ENCODE measurements around the gene ANKIB1.
"Not testable (repeated sequence)": the region's sequence is repeated elsewhere in the genome, so short reads cannot be mapped to it uniquely, and the experiment has no call there.

ANKIB1 gene

DNA sequence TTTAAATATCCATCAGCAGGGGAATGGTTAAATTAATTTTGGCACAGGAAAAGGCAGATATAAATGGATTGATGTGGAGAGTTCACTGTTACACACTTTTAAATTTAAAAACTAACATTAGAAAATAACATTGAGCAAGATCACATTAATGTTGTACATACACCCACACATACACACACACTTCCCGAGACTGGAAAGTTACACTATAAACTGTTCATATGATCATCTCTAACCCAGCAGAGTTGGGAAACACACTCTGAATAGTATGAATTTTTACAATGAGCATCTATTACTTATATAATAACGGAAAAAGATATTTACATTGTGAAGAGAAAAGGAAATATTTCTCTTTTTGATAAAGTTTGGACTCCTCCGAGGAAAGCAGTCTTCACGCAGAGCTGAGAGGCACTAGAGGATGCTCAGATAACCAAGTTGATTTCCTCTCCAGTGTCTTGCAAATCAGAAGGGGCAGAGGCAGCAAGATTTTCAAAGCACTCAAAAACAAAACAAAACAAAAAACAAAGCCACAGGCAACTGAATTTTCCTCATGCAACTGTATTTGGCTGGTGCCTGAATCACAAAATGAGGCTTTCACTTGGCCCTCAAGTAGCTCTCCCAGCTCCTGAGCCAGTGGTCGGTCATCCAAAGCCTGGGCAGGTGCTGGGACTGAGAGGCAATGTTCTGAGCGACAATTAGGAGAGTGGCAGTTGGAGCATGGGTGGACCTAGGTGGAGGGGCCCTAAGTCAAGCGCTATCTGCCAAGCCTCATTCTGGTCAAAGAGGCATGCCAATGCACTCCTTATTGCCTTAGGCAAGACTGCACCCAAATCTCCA, 191.1 kb downstream of the ANKIB1 start:
- Histone ChIP-seq H3K4me3 (replicated peaks; ENCODE audit: insufficient read depth, low read length) (no peak overlapping the region), H3K27me3 (ENCODE audit: insufficient read depth, poor library complexity, severe bottlenecking) (no peaks in the 10 kb centered on the region), H3K27ac (replicated peaks) (no peak overlapping the region)
- no peak for DNase-seq (ENCODE audit: low read depth in 1 of 2, low spot score in 1 of 2)
- TF ChIP-seq, protein P1, sequence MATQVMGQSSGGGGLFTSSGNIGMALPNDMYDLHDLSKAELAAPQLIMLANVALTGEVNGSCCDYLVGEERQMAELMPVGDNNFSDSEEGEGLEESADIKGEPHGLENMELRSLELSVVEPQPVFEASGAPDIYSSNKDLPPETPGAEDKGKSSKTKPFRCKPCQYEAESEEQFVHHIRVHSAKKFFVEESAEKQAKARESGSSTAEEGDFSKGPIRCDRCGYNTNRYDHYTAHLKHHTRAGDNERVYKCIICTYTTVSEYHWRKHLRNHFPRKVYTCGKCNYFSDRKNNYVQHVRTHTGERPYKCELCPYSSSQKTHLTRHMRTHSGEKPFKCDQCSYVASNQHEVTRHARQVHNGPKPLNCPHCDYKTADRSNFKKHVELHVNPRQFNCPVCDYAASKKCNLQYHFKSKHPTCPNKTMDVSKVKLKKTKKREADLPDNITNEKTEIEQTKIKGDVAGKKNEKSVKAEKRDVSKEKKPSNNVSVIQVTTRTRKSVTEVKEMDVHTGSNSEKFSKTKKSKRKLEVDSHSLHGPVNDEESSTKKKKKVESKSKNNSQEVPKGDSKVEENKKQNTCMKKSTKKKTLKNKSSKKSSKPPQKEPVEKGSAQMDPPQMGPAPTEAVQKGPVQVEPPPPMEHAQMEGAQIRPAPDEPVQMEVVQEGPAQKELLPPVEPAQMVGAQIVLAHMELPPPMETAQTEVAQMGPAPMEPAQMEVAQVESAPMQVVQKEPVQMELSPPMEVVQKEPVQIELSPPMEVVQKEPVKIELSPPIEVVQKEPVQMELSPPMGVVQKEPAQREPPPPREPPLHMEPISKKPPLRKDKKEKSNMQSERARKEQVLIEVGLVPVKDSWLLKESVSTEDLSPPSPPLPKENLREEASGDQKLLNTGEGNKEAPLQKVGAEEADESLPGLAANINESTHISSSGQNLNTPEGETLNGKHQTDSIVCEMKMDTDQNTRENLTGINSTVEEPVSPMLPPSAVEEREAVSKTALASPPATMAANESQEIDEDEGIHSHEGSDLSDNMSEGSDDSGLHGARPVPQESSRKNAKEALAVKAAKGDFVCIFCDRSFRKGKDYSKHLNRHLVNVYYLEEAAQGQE (IDR thresholded peaks at IDR 0.05; ENCODE audit: insufficient replicate concordance, low read depth) = no peak
- TF ChIP-seq POLR2AphosphoS5 (IDR thresholded peaks at IDR 0.05; ENCODE audit: low read depth) (no peak), GABPA (IDR thresholded peaks at IDR 0.05; ENCODE audit: low read depth) (no peak)
- TF ChIP-seq, protein P2, sequence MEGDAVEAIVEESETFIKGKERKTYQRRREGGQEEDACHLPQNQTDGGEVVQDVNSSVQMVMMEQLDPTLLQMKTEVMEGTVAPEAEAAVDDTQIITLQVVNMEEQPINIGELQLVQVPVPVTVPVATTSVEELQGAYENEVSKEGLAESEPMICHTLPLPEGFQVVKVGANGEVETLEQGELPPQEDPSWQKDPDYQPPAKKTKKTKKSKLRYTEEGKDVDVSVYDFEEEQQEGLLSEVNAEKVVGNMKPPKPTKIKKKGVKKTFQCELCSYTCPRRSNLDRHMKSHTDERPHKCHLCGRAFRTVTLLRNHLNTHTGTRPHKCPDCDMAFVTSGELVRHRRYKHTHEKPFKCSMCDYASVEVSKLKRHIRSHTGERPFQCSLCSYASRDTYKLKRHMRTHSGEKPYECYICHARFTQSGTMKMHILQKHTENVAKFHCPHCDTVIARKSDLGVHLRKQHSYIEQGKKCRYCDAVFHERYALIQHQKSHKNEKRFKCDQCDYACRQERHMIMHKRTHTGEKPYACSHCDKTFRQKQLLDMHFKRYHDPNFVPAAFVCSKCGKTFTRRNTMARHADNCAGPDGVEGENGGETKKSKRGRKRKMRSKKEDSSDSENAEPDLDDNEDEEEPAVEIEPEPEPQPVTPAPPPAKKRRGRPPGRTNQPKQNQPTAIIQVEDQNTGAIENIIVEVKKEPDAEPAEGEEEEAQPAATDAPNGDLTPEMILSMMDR (IDR thresholded peaks at IDR 0.05; ENCODE audit: insufficient read depth, low read length) = no peak

GRCh38 chr7:92437956-92438491, 192.2 kb downstream of the ANKIB1 start:
- TF ChIP-seq GABPA (IDR thresholded peaks at IDR 0.05; ENCODE audit: low read depth) (no peak), POLR2AphosphoS5 (IDR thresholded peaks at IDR 0.05; ENCODE audit: low read depth) (no peak), SPI1 (IDR thresholded peaks at IDR 0.05; ENCODE audit: borderline replicate concordance, low read depth) (no peak)
- TF ChIP-seq, protein P1 (IDR thresholded peaks at IDR 0.05; ENCODE audit: insufficient replicate concordance, low read depth) = no peak
- TF ChIP-seq, protein P2 (IDR thresholded peaks at IDR 0.05; ENCODE audit: insufficient read depth, low read length) = no peak
- no peak overlapping the region for H3K27ac ChIP-seq (replicated peaks)

DNA sequence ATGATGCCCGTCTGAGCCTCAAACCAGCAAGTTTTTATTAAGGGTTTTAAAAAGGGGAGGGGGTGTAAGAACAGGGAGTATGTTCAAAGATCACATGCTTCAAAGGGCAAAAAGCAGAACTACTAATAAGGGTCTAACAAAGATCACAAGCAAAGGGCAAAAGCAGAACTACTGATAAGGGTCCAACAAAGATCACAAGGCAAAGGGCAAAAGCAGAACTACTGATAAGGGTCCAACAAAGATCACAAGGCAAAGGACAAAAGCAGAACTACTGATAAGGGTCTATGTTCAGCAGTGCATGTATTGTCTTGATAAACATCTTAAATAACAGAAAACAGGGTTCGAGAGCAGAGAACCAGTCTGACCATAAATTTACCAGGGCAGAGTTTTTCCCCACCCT, 196.9 kb downstream of the ANKIB1 start:
- H3K4me3 ChIP-seq (replicated peaks; ENCODE audit: insufficient read depth, low read length); H3K27ac ChIP-seq (replicated peaks); H3K27me3 ChIP-seq (ENCODE audit: insufficient read depth, poor library complexity, severe bottlenecking): not testable (repeated sequence)
- peak; percentile 29; the same call in 1 of the 2 replicates for TF ChIP-seq SPI1 (IDR thresholded peaks at IDR 0.05; ENCODE audit: borderline replicate concordance, low read depth)
- peak in 1 of 2 experiments; percentile 33 for DNase-seq (ENCODE audit: low read depth in 1 of 2, low spot score in 1 of 2)

More at GRCh38 chr7:92437956-92438491, 192.2 kb downstream of the ANKIB1 start:
- Histone ChIP-seq H3K4me3 (replicated peaks; ENCODE audit: insufficient read depth, low read length) (no peak overlapping the region), H3K27me3 (ENCODE audit: insufficient read depth, poor library complexity, severe bottlenecking) (no peaks in the 10 kb centered on the region)
- no peak for DNase-seq (ENCODE audit: low read depth in 1 of 2, low spot score in 1 of 2)

GRCh38 chr7:92446869-92447344, 201.1 kb downstream of the ANKIB1 start:
- no peak for DNase-seq (ENCODE audit: low read depth in 1 of 2, low spot score in 1 of 2)
- peak overlapping the region; percentile 83 for H3K4me3 ChIP-seq (replicated peaks; ENCODE audit: insufficient read depth, low read length)
- H3K27ac ChIP-seq (replicated peaks) = peak overlapping the region; percentile 96
- TF ChIP-seq SPI1 (IDR thresholded peaks at IDR 0.05; ENCODE audit: borderline replicate concordance, low read depth) (no peak), POLR2AphosphoS5 (IDR thresholded peaks at IDR 0.05; ENCODE audit: low read depth) (no peak), GABPA (IDR thresholded peaks at IDR 0.05; ENCODE audit: low read depth) (no peak)
- TF ChIP-seq, protein P2 (IDR thresholded peaks at IDR 0.05; ENCODE audit: insufficient read depth, low read length) = no peak
- TF ChIP-seq, protein P1 (IDR thresholded peaks at IDR 0.05; ENCODE audit: insufficient replicate concordance, low read depth) = no peak
- H3K27me3 ChIP-seq (ENCODE audit: insufficient read depth, poor library complexity, severe bottlenecking) = no peaks in the 10 kb centered on the region

Data from HL-60 (cell line).